Medulla oblongata (tissue), 1 donor: Measurements from ENCODE around the gene HHAT.

Experiments
- DNase-seq: peaks from one replicate; pipeline ENCODE4 v3.0.0-alpha.2; 2015; ENCODE audit errors: extremely low spot score

HHAT gene

DNA sequence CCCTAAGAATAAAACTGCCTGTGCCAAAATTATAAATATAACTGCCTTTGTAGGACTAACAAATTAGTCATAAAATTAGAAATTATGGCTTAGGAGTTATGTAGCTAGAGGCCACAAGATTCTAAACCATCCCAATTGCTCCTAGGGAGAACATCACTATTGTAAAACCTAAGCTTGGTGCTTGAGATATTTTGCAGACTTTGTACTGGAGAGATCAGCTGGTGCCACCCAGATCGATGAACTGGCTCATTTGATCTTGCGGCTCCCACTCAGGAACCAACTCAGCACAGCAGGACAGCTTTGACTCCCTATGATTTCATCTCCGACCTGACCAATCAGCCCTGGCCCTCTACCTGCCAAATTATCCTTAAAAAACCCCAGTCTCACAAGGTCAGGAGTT lies 30.6 kb downstream of the HHAT start:
- DNase-seq = no peak

DNA sequence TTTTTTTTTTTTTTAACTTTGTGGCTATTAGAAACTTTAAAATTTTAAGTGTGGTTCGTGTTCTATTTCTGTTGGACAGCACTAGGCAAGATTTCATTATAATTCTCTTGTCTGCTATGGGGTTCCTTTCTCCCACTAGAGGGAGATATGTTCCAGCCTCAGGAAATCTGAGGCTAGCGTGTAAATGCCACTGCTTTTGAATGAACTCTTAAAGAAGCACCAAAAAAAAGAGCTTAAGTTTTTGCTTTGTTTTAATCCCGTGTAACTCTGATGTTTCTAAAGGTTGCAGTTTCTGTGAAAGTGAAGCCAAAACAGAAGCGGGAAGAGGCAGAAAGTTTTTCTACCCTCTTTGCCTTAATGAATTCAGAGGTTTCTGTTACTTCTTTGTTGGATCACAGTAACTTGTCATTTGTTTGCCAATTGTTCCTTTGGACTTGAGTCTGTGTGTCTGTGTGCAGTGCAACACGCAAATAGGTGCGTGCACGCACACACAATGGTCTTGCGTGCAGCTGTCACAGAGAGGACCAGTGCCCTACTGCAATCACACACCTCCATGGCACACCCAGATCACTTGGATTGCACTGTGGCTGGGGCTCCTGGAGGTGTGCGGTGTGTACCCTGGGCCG lies 32.3 kb downstream of the HHAT start:
- peak; percentile 80 for DNase-seq

DNA sequence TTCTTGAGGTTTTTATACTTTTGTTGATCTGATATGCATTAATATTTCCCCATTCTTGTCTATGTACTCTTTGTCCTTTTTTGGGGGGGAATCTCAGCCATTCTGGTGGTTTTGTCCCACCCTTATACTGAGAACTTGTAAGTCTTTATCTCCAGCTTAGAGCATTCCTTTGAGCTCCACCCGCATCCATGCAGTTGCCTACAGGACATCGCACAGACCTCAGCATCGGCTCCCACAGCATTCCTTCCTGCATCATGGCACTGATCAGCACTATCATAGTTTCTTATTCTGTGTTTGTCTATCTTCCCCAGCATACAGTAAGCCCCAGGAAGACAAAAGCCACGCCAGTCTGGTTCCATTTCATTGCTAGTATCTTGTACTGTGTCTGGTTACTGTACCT lies 33.0 kb downstream of the HHAT start:
- no peak for DNase-seq

DNA sequence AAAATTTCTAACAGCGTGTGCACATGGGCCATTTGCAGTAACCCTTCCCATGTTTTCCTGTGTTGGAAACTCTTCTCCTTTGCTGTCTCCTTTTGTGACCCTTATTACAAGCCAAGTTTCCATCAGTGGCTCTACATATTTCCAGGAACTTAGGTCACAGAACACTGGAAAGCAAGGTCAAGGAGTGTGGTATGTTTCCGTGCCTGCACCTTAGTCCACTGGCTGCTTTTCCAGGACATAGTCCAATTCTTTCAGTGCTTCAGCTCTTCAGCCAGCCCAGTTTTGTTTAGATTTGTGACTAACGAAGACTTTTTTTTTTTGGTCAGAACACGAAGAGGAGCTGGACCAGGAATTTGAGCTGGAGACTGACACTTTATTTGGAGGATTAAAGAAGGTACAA lies 33.8 kb downstream of the HHAT start:
- DNase-seq = peak; percentile 36

- DNase-seq = no peak
Observed at GRCh38 chr1:210363119-210363518, 34.4 kb downstream of the HHAT start.

DNA sequence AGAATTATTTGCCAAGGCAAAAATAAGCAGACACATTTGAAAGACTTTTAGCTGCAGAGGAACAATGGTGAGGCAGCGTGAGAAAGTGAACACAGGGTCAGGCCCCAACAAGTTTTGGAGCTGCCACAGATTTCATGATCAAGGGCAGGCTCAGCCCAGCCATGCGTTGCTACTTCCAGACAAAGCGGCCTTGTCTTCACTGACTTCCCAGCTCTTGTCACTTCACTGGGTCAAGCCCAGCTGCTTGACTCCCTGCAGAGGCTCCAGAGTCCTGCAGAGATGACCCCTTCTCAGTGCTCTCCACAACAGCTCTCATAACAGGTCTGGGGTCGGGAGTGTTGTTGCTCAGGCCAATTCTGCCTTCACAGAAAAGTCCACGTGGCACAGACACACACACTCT lies 35.8 kb downstream of the HHAT start:
- DNase-seq = peak; percentile 85

DNA sequence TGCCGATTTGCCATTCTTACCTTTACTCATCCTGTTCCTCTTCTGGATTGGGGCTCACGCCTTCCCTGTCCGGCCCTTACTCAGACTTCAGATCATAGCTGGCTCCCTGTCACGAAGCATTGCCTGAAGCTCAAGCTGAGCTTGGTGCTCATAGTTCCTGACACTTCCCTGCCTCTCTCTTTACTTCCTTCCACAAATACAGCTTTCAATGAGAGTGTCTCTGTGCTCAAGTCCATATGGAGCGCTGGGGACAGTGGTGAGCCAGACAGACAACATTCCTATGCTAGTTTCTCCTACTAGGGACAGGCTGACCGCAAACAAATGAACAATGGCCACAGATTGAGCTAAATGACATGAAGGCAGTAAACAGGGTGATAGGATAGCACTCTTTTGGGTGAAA lies 38.1 kb downstream of the HHAT start:
- DNase-seq = no peak

- DNase-seq = no peak
Observed at GRCh38 chr1:210367566-210367965, 38.9 kb downstream of the HHAT start.

GRCh38 chr1:210369425-210369824 lies 40.7 kb downstream of the HHAT start:
- no peak for DNase-seq

DNA sequence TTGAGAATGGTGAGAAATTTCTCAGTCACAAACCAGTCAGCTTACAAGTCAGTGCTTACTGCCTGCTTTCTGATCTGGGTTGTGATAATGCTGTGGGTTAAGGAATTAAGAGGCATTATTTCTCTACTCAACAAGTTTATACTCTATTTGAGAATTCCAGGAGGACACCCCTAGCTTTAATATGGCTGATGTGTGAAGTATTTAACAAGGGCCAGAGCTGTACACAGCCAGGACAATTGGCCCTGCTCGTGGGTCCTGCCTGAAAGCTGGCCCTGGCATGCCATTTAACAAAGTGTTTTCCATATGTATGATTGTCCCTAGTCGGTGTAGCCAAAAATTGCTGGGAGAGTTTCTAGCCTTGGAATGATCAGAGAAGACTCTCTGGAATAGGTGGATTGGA lies 43.2 kb downstream of the HHAT start:
- DNase-seq = no peak

DNA sequence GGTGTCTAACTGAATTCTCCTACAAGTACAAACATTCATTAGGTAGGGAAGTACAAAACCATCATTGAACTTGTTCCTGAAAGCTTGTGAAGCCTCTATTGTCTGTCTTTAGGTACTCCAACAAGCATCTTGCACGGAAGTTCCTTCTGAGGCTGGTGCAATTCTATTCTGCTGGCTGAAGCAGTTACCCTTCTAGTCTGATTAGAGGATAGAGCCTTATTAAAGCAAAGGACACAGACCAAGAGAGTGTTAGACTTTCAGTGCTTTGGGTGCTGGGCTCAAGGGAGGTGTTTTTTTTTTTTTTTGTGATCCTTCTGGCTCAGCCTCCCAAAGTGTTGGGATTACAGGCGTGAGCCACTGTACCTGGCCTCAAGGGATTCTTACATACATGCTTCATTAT lies 43.8 kb downstream of the HHAT start:
- no peak for DNase-seq

GRCh38 chr1:210372931-210373627 lies 44.4 kb downstream of the HHAT start:
- DNase-seq = no peak

GRCh38 chr1:210373628-210373877 lies 44.9 kb downstream of the HHAT start:
- no peak for DNase-seq

DNA sequence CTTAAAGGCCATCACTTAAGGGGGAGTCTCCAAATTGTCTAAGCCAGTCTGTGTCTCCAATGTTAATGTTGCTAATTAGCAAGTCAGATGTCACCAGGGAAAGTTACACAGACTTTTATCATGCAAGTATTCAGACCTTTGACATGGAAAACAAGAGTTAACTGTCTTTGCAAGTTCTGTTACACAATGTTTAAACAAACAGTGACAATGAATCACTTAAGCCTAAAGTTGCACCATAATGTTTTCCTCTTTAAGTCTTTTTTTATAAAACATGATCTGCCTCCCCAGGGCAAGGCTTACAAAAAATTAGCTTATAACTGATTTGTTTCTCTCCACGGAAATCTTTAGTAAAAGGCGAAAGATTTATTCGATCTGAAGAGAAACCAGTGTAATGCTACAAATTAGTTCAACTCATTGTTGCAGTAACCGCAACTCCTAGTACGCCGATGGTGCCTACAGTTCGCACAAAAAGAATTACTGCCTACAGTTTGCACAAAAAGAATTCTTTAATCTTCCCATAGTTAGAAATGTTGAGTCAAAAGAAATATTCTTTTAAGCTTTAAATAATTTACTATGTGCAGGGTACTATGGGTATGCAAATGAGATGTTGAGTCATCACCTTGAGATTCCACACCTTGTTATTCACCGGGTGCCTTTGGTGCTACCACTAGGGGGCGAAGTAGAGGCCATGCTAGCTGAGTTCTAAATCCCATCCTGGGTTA lies 45.3 kb downstream of the HHAT start:
- DNase-seq = no peak

DNA sequence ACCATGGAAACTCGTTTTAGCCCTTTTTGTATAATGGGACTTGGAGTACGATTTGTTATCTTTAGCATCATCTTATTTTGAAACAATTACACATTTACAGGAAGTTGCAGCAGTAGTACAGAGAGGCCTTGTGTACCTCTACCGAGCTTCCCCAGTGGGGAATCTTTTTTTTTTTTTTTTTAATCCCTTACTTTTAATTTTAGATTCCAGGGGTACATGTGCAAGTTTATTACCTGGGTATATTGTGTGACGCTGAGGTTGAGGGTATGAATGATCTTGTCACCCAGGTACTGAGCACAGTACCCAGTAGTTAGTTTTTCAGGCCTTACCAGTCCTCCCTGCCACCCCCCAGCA lies 45.9 kb downstream of the HHAT start:
- no peak for DNase-seq

- DNase-seq = no peak
Observed at GRCh38 chr1:210376836-210377372, 48.2 kb downstream of the HHAT start.

DNA sequence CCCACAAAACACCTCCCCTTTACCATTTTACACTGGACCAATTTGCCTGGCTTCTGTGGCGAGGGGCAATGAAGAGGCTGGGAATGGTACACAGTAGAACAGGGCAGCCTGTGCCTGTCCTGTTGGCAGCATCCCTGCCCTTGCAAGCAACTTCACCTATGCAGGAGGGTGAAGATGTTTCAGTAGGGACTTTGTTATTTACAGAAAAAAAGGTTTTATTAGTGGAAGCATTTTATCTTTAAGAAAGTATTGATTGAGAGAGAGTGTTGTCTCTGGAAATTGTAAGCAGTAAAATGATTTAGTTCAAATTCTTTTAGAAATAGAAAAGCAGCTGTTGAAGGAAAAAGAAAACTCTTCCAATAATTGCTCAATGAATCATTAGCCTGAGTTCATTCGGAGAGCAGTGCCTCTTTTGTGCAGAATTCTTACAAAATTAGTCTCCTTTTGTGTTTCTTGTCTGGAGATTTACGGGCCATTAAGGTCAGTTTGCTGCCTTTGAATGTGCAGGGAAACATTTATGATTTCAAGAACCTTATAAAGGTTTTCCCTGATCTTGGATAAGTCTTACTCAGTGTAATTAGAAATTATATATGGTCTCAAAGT lies 49.1 kb downstream of the HHAT start:
- DNase-seq = no peak

DNA sequence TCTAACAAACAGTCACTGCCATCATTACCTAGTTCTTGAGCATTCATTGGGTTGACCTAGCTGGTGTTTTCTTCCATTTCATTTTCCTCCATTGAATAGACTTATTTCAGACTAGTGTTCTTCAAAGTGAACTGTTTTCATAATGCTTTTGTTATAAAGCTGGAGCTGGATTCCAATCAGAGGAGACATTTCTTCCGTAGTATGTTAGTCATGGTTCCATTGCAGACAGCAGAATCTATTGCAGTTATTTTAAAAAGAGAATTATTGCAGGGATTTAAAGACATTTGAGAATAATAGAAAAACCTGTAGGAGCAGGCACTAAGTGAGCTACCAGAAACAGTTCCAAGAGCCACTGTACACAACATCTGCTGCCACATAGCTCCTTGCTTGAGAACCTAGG lies 50.0 kb downstream of the HHAT start:
- DNase-seq = no peak

GRCh38 chr1:210381934-210382333 lies 53.2 kb downstream of the HHAT start:
- no peak for DNase-seq

DNA sequence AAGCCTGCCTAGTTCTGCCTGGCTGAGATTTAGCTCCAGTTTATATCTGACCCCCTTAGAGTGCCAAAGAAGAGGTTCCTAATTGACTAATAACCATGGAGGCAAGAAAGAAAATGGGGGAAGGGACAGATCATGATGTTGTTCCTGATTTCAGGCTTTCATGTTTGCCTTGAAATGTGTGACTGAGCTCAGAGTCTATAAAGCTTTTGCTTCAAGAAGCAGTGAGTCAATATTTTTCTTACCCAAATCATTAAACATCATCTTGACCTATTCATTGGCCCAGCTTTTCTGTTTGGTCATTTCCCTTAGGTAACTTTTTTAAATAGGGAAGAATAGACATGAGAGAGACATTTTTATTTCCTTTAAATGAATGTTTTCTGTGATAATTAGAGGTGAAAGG lies 55.9 kb downstream of the HHAT start:
- DNase-seq = no peak

DNA sequence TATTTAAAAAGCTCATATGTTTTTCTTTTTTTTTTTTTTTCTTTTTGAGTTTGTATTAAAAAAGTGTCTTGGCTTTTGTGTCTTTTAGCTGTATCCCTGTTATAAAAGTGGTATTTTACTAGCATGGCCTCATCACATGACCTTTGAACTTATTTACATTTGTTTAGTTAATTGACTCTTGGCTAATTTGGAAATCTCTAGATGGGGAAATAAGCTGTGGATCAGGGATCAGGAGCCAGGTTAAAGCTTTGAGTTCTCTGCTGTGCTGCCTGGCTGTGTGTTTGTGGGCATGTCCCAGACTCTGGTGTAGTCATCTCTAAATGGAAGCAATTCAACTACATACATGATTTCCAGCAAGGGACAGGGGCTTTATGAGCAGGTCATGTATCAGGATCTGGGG lies 56.5 kb downstream of the HHAT start:
- no peak for DNase-seq

- DNase-seq = no peak
Observed at GRCh38 chr1:210394281-210394821, 65.6 kb downstream of the HHAT start.

GRCh38 chr1:210396541-210396940 lies 67.8 kb downstream of the HHAT start:
- no peak for DNase-seq
